Measurements from ENCODE around the gene SHISA3.

The SHISA3 gene

DNA sequence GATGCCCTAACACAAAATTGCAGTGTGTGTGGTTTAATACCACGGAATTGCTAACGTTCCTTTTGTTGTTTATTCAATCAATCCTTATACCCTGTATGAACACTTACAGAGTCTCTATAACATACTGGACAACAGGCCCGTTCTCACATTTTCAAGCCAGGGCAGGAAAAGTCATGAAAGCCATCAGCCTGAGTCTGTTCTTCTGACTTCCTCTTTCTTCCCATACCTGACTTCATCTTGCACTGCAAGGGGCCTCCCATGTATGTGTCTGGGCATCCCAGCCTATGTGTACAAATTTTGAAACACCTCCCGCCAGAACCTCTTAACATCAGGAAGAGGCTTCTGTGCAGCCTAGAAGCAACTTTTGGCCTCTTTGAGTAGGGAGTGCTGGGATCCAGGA lies 4.9 kb upstream of the SHISA3 start:
- DNase-seq, result no peak

GRCh38 chr4:42395595-42395994 lies 1.7 kb upstream of the SHISA3 start:
- no peak for DNase-seq

DNA sequence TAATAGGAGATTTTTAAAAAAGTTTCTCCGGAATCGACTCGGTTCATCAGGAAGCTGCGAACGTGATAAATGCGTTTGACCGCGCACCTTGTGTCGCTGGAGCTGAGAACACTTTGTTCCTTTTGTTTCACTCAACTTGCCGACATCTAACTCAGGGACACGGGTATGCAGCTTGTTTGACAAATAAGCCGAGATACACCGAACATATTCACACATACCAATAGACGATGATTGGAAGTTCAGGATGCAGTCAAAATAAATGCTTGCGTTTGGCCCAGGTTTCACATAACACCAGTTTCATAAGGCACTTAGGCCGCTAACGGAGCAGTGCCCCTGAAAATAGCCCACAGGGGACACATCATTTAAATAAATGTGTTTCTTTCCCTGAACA lies 932 bp upstream of the SHISA3 start:
- no peak for DNase-seq

- no peak for DNase-seq
Observed at GRCh38 chr4:42397635-42398170, 415 bp downstream of the SHISA3 start.

GRCh38 chr4:42398171-42398870 lies 1.0 kb downstream of the SHISA3 start:
- no peak for DNase-seq

- no peak for DNase-seq
Observed at GRCh38 chr4:42398871-42399331, 1.6 kb downstream of the SHISA3 start.

DNA sequence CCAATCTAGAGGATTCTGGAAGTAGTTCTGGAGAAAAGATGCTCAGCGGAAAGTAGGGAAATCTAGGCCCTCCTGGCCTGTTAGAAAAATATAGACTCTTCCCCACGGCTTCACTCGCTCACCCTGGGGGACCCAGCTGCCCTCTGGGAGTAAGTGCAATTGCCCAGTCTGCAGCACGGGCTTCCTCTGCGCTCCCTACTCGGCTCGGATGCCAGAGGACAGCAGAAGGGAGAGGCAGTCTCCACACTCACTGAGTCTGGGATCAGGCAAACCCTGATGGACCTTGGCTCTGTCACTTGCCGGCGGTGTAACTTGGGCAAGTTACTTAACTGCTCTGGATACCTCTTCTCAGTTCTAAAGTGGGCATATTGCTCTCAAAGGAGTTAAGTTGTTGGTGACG lies 2.1 kb downstream of the SHISA3 start:
- DNase-seq, result no peak

DNA sequence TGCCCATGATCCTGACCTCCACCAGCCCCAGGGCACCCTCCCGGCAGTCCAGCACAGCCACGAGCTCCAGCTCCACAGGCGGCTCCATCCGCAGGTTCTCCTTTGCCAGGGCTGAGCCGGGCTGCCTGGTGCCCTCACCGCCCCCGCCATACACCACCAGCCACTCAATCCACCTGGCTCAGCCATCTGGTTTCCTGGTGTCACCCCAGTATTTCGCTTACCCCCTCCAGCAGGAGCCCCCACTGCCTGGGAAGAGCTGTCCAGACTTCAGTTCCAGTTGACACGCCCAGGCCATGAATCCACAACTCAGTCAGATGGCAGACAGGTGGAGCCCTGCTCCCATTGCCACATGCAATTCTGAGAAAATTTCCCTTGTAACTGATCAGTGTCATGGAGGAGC lies 3.9 kb downstream of the SHISA3 start:
- DNase-seq, result no peak

GRCh38 chr4:42404001-42404400 lies 6.7 kb downstream of the SHISA3 start:
- no peak for DNase-seq

GRCh38 chr4:42410446-42410845 lies 13.2 kb downstream of the SHISA3 start:
- no peak for DNase-seq

DNA sequence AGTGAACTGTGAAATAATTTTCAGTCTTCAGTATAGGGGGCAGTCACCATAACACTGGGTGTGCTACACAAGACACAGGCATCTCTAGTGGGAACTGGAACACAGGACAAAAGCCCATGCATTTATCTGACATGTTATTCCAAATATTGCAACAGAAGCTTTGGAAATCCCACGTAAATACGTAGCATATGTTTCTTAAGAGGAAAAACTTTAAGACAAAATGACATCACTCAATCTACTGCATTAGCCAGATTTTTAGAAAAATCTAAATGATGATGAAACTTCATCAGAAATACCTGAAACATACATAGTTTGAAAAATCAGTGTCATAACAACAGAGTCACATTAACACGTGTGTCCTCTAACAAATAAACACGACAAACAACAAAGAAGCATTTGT lies 14.5 kb downstream of the SHISA3 start:
- DNase-seq, result no peak

DNA sequence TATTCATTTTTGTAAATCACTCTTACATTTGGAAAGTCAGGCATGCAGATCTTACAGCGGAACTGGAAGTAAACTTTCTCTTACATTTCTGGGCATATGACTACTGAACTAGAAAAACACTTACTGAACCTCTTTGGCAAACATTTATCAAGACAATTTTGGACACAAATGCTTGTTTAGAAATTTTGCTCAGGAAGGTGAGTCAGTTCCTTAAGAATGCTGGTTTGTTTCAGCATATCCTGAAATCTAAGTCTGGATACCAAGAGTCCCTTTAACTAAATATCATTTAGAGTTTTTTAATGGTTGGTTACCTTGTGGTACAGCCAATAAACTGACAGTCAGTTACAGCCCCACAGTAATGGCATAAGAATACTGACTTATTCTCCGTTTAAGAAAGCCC lies 15.0 kb downstream of the SHISA3 start:
- DNase-seq, result no peak

DNA sequence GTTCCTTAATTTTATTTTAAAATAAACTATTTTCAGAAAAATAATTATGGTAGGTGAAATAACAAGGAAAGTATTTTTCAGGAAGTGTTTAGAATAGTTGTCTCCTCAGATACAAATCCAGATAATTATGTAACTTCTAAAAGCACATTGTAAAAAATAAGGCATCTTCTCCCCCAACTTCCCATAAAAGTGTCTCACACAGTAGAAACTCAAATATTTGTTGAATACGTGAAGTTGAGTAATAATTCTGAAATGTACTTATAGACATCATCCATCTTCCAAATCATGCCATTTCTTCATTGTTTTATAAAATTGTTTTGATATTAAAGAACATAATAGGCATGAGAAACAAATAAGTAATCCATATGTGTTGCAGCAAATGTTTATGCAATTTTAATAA lies 18.0 kb downstream of the SHISA3 start:
- no peak for DNase-seq

DNA sequence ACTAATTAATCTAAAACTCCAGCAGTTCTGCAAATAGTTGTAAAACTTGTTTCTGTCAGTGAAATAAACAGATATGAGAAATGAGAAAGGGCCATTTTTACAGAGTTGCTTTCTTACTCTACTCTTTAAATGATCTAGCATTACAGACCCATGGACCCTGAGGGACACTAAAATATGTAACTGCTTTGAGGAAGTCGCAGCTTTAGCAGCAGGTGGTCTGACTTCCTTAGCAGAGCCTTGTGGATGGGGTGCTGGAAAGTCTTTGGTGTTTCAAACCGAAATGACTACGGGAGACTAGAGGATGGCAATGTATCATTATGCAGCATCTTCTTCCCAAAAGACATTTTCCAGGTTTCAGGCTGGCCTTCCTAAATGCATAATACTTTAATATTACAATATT lies 18.7 kb downstream of the SHISA3 start:
- DNase-seq, result no peak

DNA sequence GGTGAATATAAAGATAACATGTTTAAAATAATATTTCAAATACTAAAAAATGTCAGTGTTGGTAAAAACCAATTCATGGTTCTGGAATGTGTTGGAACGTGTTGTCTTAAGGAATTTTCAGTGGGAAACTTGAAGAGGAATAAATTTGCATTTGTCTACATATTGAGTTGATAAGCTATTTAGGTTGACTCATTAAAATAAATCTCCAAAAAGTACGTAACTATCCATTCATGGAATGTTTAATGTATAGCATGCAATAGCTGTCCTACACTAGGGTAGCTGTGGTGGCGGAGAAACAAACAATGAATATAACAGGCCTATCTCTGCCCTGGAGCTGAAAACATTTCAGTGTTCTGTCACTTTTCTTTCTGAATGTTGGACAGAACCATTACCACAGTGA lies 20.3 kb downstream of the SHISA3 start:
- DNase-seq, result no peak

DNA sequence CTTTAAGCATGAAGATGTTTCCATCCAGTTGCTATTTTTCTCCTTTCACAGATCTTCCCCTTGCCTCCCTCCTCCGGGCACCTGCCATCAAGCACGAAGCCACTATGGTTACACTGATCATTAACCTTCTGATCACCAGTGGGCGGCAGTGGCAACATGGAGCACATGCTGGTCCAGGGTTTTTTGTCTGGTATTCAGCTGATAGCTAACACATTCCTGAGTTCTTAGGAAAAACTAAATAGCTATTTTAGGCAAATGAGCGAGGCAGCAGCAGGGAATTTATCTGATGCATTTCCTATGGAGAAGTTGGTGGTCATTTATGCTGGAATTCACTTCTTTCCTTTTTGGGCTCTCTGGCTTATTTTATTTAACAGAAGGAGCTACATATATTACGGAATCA lies 22.9 kb downstream of the SHISA3 start:
- DNase-seq, result no peak

DNA sequence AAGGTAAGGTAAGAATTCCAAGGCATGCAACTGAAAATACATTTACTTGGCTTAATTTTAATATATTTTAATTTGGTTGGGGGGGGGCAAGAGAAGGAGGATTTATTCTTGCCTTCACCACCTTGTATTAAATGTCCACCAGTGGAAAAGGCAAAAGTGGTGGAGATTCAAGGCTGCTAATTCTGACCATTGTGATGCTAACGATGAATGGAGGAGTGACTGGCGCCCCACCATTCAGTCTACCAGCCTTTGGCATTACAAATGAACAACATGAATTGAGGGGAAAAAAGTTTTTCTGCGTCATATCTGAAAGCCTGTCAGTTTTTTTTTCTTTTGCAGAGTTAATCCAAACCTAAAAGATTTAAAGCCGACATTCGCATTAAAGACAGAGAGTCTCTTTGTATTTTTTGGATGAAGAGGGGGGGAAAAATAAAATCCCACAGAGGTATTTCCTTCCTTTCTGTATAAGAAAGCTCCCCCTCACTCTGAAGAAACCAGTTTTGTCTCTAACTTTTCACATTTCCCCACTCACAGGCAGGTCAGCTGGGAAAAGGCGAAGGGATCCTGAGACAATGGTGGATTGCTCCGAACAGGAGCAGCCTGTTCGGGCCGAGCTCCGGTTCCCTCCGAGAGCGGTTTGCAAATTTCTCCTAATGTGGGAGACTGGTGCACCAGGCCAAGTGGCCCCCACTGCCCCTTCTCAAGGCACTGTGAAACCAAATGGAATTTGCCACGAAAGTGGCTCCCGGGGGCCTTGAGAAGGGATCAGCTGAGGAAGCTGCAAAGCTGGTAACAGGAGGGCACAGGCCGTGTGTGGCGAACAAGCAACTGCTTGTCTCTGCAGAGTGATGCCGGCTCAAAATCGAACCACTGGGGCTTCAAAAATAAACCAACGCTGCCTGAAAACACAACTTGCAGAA lies 28.1 kb downstream of the SHISA3 start:
- DNase-seq, result no peak

DNA sequence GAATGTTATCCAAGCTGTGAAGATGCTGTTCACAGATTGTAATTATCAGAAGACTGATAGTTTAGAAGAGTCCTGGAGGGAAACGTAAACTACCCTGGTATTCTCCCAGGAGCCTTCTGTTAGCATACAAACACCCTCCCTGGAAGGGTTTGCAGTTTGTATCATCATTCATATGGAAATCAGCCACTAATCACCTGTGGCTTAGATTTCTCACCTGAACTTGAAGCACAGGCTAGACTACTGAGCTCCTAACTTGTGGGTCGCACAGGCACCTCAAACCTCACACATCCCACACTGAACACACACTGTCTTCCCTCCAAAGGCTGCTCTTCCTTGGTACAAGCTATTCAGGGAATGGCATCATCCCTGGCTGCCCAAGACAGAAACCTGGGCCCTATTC lies 30.7 kb downstream of the SHISA3 start:
- DNase-seq, result no peak

DNA sequence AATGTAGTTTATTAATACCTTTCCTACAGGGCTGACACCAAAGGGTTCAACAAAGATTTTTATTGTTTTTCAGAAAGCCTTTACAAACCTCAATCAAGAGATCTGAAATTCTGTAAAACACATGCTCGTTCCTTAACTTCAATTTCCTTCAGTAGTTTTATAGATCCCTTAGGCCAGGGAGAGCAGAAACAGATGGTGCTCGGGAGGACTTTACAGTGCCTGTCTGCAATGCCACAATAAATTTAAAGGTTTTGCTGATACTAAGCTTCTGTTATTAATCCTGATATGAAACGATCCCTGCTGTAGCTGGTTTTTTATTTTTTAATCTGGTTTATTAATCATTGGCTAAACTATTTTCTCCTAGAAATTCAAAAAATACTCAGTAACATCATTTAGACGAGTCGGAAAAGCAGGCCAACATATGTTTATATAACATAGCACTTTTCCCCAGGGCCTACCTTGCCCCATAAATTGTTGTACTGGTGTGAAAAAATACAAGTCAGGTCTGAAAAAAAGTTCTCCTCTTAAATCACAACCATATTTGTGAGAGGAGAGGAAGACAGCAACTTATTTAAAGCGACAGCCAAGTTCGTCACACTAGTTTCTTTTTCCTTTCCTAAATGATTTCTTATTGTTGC lies 39.8 kb downstream of the SHISA3 start:
- DNase-seq, result no peak

- DNase-seq, result no peak
Observed at GRCh38 chr4:42440083-42440482, 42.8 kb downstream of the SHISA3 start.

DNA sequence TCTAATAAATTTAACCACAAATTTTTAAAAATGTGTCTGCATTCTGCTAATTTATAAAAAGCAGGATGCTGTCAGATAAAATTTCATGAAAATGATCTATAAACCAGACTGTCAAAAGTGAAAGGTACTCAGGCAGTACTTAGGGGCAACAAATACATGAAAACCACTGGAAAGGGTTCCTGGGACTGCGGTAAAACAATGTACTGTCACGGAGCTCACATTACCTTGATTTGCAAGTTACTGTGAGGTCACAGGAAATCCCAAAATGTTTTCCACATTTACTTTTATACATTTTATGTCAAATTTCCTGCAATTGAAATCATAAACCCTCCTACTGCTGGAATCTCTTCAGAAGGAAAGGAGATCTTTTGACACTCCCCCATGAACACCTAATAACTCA lies 45.3 kb downstream of the SHISA3 start:
- DNase-seq, result no peak

DNA sequence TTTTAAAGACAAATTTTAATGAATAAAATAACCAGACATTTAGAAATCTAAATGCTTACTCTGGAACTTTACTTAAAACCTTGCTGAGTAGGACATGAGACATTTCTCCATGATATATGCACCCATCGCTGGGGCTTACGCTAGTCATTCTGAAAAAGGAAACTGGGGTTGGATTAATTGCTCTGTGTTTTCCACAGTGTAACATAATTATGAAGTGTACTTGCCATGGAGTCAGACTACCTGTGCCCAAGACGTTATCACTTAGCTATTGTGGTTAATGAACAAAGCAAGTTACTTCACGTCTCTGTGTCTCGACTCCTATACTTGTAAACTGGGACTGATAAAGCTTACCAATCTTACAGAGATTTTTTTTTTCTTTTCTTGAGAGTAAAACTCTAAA lies 47.8 kb downstream of the SHISA3 start:
- DNase-seq, result no peak

- no peak for DNase-seq
Observed at GRCh38 chr4:42446823-42447222, 49.5 kb downstream of the SHISA3 start.

All from CD4-positive, alpha-beta T cell treated with Interferon alpha-2 for 1 hour (primary cell).